Tibial nerve (tissue), 4 donors: ENCODE results near the gene EFR3B.

Source experiments
- EP300 ChIP-seq, 2 donors: sonication (generic); formaldehyde crosslinking; IDR thresholded peaks; one replicate each; pipeline ENCODE4 v1.6.1; 2017; ENCODE audit warnings: antibody characterized with exemption in 2 of 2, mild to moderate bottlenecking in 1 of 2
- POLR2A ChIP-seq, 2 donors: fragments of 450-650 bp; IDR thresholded peaks; one replicate each; pipeline ENCODE4 v1.6.1; 2017; ENCODE audit warnings: antibody characterized with exemption in 2 of 2, mild to moderate bottlenecking in 2 of 2, moderate library complexity in 2 of 2
- TF ChIP-seq, protein P1 (sequence below), 5 experiments: fragments of 200-600 bp in 3 of 5; fragments of 450-650 bp in 2 of 5; sonication (generic) in 3 of 5; IDR thresholded peaks; one replicate each; pipeline ENCODE4 v1.5.1; 2016 to 2019; ENCODE audit warnings: antibody characterized with exemption in 5 of 5, mild to moderate bottlenecking in 3 of 5, moderate library complexity in 2 of 5

DNA sequence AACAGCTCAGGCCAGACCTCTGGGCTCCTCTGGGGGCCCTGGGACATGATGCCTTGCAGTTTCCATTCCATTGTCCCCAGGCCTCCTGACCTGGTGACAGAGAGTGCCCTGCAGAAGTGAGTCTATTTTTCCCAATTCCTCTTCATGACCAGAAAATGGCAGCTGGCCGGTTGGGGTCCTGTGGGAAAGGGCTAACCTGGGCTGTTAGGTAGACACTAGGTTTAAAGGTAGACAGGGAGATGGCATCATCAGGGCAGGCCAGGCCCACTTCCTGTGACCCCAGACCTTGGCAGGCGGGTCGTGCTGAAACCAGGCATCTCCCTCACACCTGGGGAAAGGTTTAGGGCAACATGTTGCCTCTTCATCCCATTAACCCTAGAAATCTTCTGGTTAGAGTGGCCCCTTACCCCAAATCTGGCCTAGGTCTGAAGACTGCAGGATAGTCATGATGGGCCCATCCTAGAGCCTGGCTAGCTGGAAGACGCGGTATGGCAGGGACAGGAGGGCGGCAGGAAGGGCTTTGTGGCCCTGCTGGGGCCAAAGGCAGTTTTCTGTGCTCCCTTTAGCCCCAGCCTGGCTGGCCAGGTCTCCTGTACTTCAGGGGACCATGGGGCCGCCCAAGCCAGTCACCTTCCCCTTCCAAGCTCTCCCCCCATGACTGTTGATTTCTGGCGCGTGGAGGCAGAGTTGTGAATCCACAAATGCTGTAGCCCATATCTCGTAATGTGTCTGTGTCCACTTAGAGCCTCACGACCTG is 116.4 kb downstream of the EFR3B start:
- no peak for TF ChIP-seq EP300 (IDR thresholded peaks at IDR 0.05)
- TF ChIP-seq, protein P1, sequence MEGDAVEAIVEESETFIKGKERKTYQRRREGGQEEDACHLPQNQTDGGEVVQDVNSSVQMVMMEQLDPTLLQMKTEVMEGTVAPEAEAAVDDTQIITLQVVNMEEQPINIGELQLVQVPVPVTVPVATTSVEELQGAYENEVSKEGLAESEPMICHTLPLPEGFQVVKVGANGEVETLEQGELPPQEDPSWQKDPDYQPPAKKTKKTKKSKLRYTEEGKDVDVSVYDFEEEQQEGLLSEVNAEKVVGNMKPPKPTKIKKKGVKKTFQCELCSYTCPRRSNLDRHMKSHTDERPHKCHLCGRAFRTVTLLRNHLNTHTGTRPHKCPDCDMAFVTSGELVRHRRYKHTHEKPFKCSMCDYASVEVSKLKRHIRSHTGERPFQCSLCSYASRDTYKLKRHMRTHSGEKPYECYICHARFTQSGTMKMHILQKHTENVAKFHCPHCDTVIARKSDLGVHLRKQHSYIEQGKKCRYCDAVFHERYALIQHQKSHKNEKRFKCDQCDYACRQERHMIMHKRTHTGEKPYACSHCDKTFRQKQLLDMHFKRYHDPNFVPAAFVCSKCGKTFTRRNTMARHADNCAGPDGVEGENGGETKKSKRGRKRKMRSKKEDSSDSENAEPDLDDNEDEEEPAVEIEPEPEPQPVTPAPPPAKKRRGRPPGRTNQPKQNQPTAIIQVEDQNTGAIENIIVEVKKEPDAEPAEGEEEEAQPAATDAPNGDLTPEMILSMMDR (IDR thresholded peaks at IDR 0.05): no peak
- no peak for TF ChIP-seq POLR2A (IDR thresholded peaks at IDR 0.05)
